H9 (cell line): Measurements from ENCODE around the gene TRIOBP. TPM values are rescaled to one million over a fixed set of nuclear protein-coding genes. Genes with fewer than 3 reads are reported as not detected.
A peak's percentile ranks its signal among the peaks of the same experiment; 100 is the strongest.

Experiments
- DNase-seq: peaks from one replicate; pipeline ENCODE4 v3.0.0-alpha.2; 2017
- H2AFZ ChIP-seq: one replicate; pipeline ENCODE4 v1.6.1; 2013; ENCODE audit warnings: mild to moderate bottlenecking, low read length, control low read depth, moderate library complexity
- H2AK5ac ChIP-seq: 2 replicates; pipeline ENCODE4 v1.6.1; 2013; ENCODE audit warnings: low read length, control low read depth, mixed read lengths; ENCODE audit not compliant: insufficient read length
- H2BK120ac ChIP-seq: one replicate; pipeline ENCODE4 v1.6.1; 2013; ENCODE audit warnings: low read depth, mild to moderate bottlenecking, low read length, control low read depth, inconsistent platforms; ENCODE audit not compliant: poor library complexity, severe bottlenecking
- H2BK12ac ChIP-seq: 2 replicates; pipeline ENCODE4 v1.6.1; 2013; ENCODE audit warnings: low read length, control low read depth, mixed read lengths, low read depth; ENCODE audit not compliant: insufficient read length
- H2BK15ac ChIP-seq: 2 replicates; pipeline ENCODE4 v1.6.1; 2013; ENCODE audit warnings: low read depth, low read length, control low read depth
- H2BK20ac ChIP-seq: one replicate; pipeline ENCODE4 v1.6.1; 2013; ENCODE audit warnings: low read depth, mild to moderate bottlenecking, low read length, control low read depth, inconsistent platforms; ENCODE audit not compliant: poor library complexity, severe bottlenecking
- H2BK5ac ChIP-seq: 2 replicates; pipeline ENCODE4 v1.6.1; 2013; ENCODE audit warnings: low read length, control low read depth, mixed read lengths; ENCODE audit not compliant: insufficient read length
- H3K14ac ChIP-seq: 2 replicates; pipeline ENCODE4 v1.6.1; 2013; ENCODE audit warnings: low read length, control low read depth; ENCODE audit not compliant: insufficient read depth
- H3K18ac ChIP-seq: 2 replicates; pipeline ENCODE4 v1.6.1; 2013; ENCODE audit warnings: low read depth, mild to moderate bottlenecking, mixed read lengths, low read length, control low read depth; ENCODE audit not compliant: insufficient read length
- H3K23ac ChIP-seq: 2 replicates; pipeline ENCODE4 v1.6.1; 2013; ENCODE audit warnings: low read length, control low read depth, mixed read lengths, low read depth; ENCODE audit not compliant: insufficient read length
- H3K23me2 ChIP-seq: 2 replicates; pipeline ENCODE4 v1.6.1; 2013; ENCODE audit warnings: low read depth, mild to moderate bottlenecking, mixed read lengths, low read length, control low read depth; ENCODE audit not compliant: insufficient read length, poor library complexity, severe bottlenecking
- H3K27ac ChIP-seq: 2 replicates; pipeline ENCODE4 v1.5.1; 2013; ENCODE audit warnings: low read length, control low read depth, mixed read lengths, low read depth; ENCODE audit not compliant: insufficient read length
- H3K27me3 ChIP-seq: 2 replicates; pipeline ENCODE4 v1.6.1; 2013; ENCODE audit warnings: low read length, control low read depth, inconsistent platforms; ENCODE audit not compliant: insufficient read depth
- H3K4ac ChIP-seq: 2 replicates; pipeline ENCODE4 v1.6.1; 2013; ENCODE audit warnings: low read depth, mild to moderate bottlenecking, control low read depth, inconsistent platforms, low read length, moderate library complexity
- H3K4me1 ChIP-seq: 2 replicates; pipeline ENCODE4 v1.6.1; 2013; ENCODE audit warnings: low read length, control low read depth, inconsistent platforms; ENCODE audit not compliant: insufficient read depth
- H3K4me2 ChIP-seq: 2 replicates; pipeline ENCODE4 v1.6.1; 2013; ENCODE audit warnings: low read length, control low read depth, mixed read lengths; ENCODE audit not compliant: insufficient read length, insufficient read depth
- H3K56ac ChIP-seq: 2 replicates; pipeline ENCODE4 v1.6.1; 2013; ENCODE audit warnings: low read depth, mild to moderate bottlenecking, mixed read lengths, low read length, control low read depth; ENCODE audit not compliant: insufficient read length
- H3K79me1 ChIP-seq: 2 replicates; pipeline ENCODE4 v1.6.1; 2013; ENCODE audit warnings: low read depth, mild to moderate bottlenecking, moderate library complexity, low read length, control low read depth, inconsistent platforms; ENCODE audit not compliant: insufficient read depth, poor library complexity, severe bottlenecking
- H3K79me2 ChIP-seq: 2 replicates; pipeline ENCODE4 v1.6.1; 2013; ENCODE audit warnings: low read length, control low read depth, inconsistent platforms; ENCODE audit not compliant: insufficient read depth
- H3K9ac ChIP-seq: 2 replicates; pipeline ENCODE4 v1.6.1; 2013; ENCODE audit warnings: low read length, control low read depth, mixed read lengths; ENCODE audit not compliant: insufficient read length; ENCODE audit errors: extremely low read depth
- H3K9me3 ChIP-seq: one replicate; pipeline ENCODE4 v1.6.1; 2013; ENCODE audit warnings: low read depth, low read length, inconsistent platforms; ENCODE audit not compliant: control insufficient read depth
- H3T11ph ChIP-seq: one replicate; pipeline ENCODE4 v1.6.1; 2013; ENCODE audit warnings: mild to moderate bottlenecking, low read length, control low read depth, inconsistent platforms
- H4K20me1 ChIP-seq: one replicate; pipeline ENCODE4 v1.6.1; 2013; ENCODE audit not compliant: control insufficient read depth, insufficient read length, insufficient read depth
- H4K5ac ChIP-seq: 2 replicates; pipeline ENCODE4 v1.6.1; 2013; ENCODE audit warnings: low read depth, mild to moderate bottlenecking, mixed read lengths, low read length, control low read depth; ENCODE audit not compliant: insufficient read length
- H4K8ac ChIP-seq: replicated peaks from 2 replicates; pipeline ENCODE4 v1.6.1; 2013; ENCODE audit warnings: low read length, control low read depth, mixed read lengths, low read depth; ENCODE audit not compliant: insufficient read length
- H4K91ac ChIP-seq: 2 replicates; pipeline ENCODE4 v1.6.1; 2013; ENCODE audit warnings: low read depth, mild to moderate bottlenecking, moderate library complexity, mixed read lengths, low read length, control low read depth; ENCODE audit not compliant: insufficient read length
- H3K27ac Mint-ChIP-seq, 3 experiments: 2 replicates in 2 of 3; 3 replicates in 1 of 3; pipeline ENCODE4 v1.8.0; 2020 to 2021; ENCODE audit warnings: mixed read lengths in 3 of 3, mild to moderate bottlenecking in 1 of 3, moderate library complexity in 1 of 3
- H3K27me3 Mint-ChIP-seq: 2 replicates; pipeline ENCODE4 v1.8.0; 2021; ENCODE audit warnings: low read depth, mild to moderate bottlenecking, moderate library complexity, mixed read lengths
- H3K36me3 Mint-ChIP-seq, 3 experiments: 2 replicates in 2 of 3; 3 replicates in 1 of 3; pipeline ENCODE4 v1.8.0; 2020 to 2021; ENCODE audit warnings: low read depth in 3 of 3, mixed read lengths in 3 of 3; ENCODE audit not compliant: insufficient read depth in 1 of 3
- H3K4me1 Mint-ChIP-seq, 2 experiments: 2 replicates each; pipeline ENCODE4 v1.8.0; 2020; ENCODE audit warnings: mixed read lengths in 2 of 2
- H3K4me3 Mint-ChIP-seq, 2 experiments: 2 replicates in 1 of 2; 3 replicates in 1 of 2; pipeline ENCODE4 v1.8.0; 2020 to 2021; ENCODE audit warnings: mild to moderate bottlenecking in 2 of 2, mixed read lengths in 2 of 2, moderate library complexity in 1 of 2
- H3K9me3 Mint-ChIP-seq, 2 experiments: 2 replicates in 1 of 2; 3 replicates in 1 of 2; pipeline ENCODE4 v1.8.0; 2020; ENCODE audit warnings: mild to moderate bottlenecking in 2 of 2, mixed read lengths in 2 of 2, moderate library complexity in 1 of 2
- WGBS: extraction: QIAGEN DNeasy Blood & Tissue Kit; methylation state at CpG from one replicate; pipeline ENCODE4 v1.1.7; 2013; ENCODE audit warnings: missing lambda C conversion rate, low lambda C conversion rate, mixed read lengths; ENCODE audit not compliant: insufficient read length; ENCODE audit errors: extremely low coverage; 5-methylcytosine and 5-hydroxymethylcytosine counted together
- total RNA-seq: library from RNA; stranded (reverse); gene quantifications from 2 replicates; pipeline ENCODE4 v1.2.1, GENCODE V29; 2021
- TF ChIP-seq, protein P1 (sequence below): fragments of 200-600 bp; sonication (generic); conservative IDR thresholded peaks from 3 replicates; pipeline ENCODE4 v1.8.0; 2021; ENCODE audit warnings: antibody characterized with exemption, mild to moderate bottlenecking

TRIOBP gene
- total RNA-seq, 1 experiment from 2014 or later: 52.7 TPM

DNA sequence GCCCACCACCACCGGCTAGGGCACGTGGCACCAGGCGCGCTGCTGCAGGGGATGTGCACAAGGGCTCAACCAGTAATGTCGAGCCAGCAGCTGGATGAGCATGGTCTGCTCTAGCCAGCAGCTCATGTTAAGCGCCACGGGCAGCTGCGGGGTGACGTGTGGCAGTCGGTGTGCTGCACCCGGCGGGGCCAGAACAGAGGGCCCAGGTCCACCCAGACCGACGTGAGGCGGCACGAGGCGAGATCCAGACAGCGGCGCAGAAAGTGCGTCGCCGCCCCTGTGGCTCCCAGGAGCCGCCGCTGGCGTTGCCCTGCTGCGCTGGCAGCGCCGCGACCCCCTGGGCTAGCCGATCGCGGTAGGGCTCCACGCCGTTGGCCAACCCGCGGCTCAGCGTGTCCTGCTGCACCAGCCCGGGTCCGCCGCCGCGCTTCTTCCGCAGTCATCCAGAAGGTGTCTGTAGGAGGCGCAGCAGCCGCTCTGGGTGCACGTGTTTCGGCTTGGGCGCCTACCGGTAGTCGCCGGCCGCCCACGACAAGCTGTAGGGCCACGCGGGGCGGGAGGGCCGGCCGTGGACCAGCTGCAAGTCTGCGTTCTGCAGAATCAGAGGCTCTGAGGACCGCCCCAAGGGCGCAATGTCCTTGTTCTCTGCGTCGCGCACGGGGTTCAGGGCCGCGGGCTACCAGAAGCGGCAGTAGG, 121.7 kb downstream of the TRIOBP start:
- peak overlapping the region; percentile 61 to 78 for H3K4me3 Mint-ChIP-seq
- peak overlapping the region; percentile 9 for H3K18ac ChIP-seq
- no peak overlapping the region for H3K23ac ChIP-seq
- H3K4ac ChIP-seq: no peak overlapping the region
- no peaks in the 10 kb centered on the region for H3K9me3 ChIP-seq
- DNase-seq: peak; percentile 77
- no peak overlapping the region for H3K27ac Mint-ChIP-seq
- no CpG with 5 or more reads among the region's 68 CpGs for WGBS
- H3K27ac ChIP-seq: no peak overlapping the region
- H3K9ac ChIP-seq: no peak overlapping the region
- no peaks in the 10 kb centered on the region; a peak in 1 of 5 replicates for H3K9me3 Mint-ChIP-seq
- H2AK5ac ChIP-seq: no peak overlapping the region
- H3K27me3 Mint-ChIP-seq: peaks cover 46% of the 10 kb centered on the region
- no peak overlapping the region for H2BK12ac ChIP-seq
- TF ChIP-seq, protein P1, sequence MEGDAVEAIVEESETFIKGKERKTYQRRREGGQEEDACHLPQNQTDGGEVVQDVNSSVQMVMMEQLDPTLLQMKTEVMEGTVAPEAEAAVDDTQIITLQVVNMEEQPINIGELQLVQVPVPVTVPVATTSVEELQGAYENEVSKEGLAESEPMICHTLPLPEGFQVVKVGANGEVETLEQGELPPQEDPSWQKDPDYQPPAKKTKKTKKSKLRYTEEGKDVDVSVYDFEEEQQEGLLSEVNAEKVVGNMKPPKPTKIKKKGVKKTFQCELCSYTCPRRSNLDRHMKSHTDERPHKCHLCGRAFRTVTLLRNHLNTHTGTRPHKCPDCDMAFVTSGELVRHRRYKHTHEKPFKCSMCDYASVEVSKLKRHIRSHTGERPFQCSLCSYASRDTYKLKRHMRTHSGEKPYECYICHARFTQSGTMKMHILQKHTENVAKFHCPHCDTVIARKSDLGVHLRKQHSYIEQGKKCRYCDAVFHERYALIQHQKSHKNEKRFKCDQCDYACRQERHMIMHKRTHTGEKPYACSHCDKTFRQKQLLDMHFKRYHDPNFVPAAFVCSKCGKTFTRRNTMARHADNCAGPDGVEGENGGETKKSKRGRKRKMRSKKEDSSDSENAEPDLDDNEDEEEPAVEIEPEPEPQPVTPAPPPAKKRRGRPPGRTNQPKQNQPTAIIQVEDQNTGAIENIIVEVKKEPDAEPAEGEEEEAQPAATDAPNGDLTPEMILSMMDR: peak; percentile 59
- peaks cover 24 to 29% of the 10 kb centered on the region in 2 experiments for H3K4me1 Mint-ChIP-seq
- no peaks in the 10 kb centered on the region; the same call in 1 of the 2 replicates for H3K27me3 ChIP-seq
- no peak overlapping the region for H2BK15ac ChIP-seq
- H3K79me2 ChIP-seq: no peaks in the 10 kb centered on the region
- H4K91ac ChIP-seq: no peak overlapping the region
- no peak overlapping the region for H4K5ac ChIP-seq
- H3K23me2 ChIP-seq: peaks cover 11% of the 10 kb centered on the region
- H3K14ac ChIP-seq: peak overlapping the region; percentile 28
- H3K56ac ChIP-seq: no peak overlapping the region
- H4K20me1 ChIP-seq: no peaks in the 10 kb centered on the region
- H3K79me1 ChIP-seq: no peaks in the 10 kb centered on the region
- no peak overlapping the region for H2AFZ ChIP-seq
- H3T11ph ChIP-seq: no peak overlapping the region
- peaks cover 3% of the 10 kb centered on the region; the same call in 1 of the 2 replicates for H3K4me1 ChIP-seq
- no peak overlapping the region for H4K8ac ChIP-seq
- no peak overlapping the region for H2BK20ac ChIP-seq
- no peak overlapping the region for H2BK5ac ChIP-seq
- H2BK120ac ChIP-seq: no peak overlapping the region
- peak overlapping the region; percentile 41 for H3K4me2 ChIP-seq
- peaks cover 5 to 17% (median 12%) of the 10 kb centered on the region in 3 experiments; a peak in 6 of 7 replicates for H3K36me3 Mint-ChIP-seq
